22Rv1 (cell line): Measurements from ENCODE around the gene RERE.

Experiments
- H3K27ac ChIP-seq: fragments of 450-650 bp; 2 replicates; pipeline ENCODE4 v1.5.1; 2017
- CTCF ChIP-seq: fragments of 450-650 bp; IDR thresholded peaks from 2 replicates; pipeline ENCODE4 v1.5.1; 2017; ENCODE audit warnings: mild to moderate bottlenecking
- ZFX ChIP-seq: fragments of 450-650 bp; IDR thresholded peaks from 2 replicates; pipeline ENCODE4 v1.6.1; 2017; ENCODE audit warnings: antibody characterized with exemption, borderline replicate concordance

RERE gene

GRCh38 chr1:8604041-8604945 is 213.1 kb downstream of the RERE start:
- no peak overlapping the region for H3K27ac ChIP-seq

GRCh38 chr1:8603220-8603616 is 214.2 kb downstream of the RERE start:
- no peak for TF ChIP-seq ZFX
- TF ChIP-seq CTCF, result no peak
- H3K27ac ChIP-seq, result peak overlapping the region; percentile 22; the same call in 1 of the 2 replicates

More at GRCh38 chr1:8604041-8604945, 213.1 kb downstream of the RERE start:
- TF ChIP-seq ZFX, result no peak
- no peak for TF ChIP-seq CTCF

GRCh38 chr1:8602471-8603219 is 214.8 kb downstream of the RERE start:
- TF ChIP-seq ZFX (no peak), CTCF (no peak)
- H3K27ac ChIP-seq, result peak overlapping the region; percentile 22; the same call in 1 of the 2 replicates

- H3K27ac ChIP-seq, result no peak overlapping the region
- no peak for TF ChIP-seq CTCF
- no peak for TF ChIP-seq ZFX
Measured at GRCh38 chr1:8600336-8600735, 217.1 kb downstream of the RERE start.

GRCh38 chr1:8599646-8600212 is 217.7 kb downstream of the RERE start:
- no peak overlapping the region for H3K27ac ChIP-seq
- TF ChIP-seq ZFX (no peak), CTCF (no peak)

GRCh38 chr1:8598783-8599182 is 218.7 kb downstream of the RERE start:
- no peak for TF ChIP-seq CTCF
- no peak for TF ChIP-seq ZFX
- no peak overlapping the region for H3K27ac ChIP-seq
